Endothelial cell of umbilical vein (primary cell): ENCODE measurements around the gene TM9SF4.

Experiments used
- CTCF ChIP-seq, 2 donors: IDR thresholded peaks; 1 replicate in 1 of 2; 2 replicates in 1 of 2; pipeline ENCODE4 v1.5.1; 2011; ENCODE audit warnings: low read length in 2 of 2, mild to moderate bottlenecking in 2 of 2, moderate library complexity in 2 of 2, control low read depth in 1 of 2, inconsistent platforms in 1 of 2, low read depth in 1 of 2; ENCODE audit not compliant: insufficient read depth in 1 of 2; ENCODE audit errors: extremely low read depth in 1 of 2
- EZH2 ChIP-seq: IDR thresholded peaks from 2 replicates; pipeline ENCODE4 v1.6.1; 2012; ENCODE audit warnings: borderline replicate concordance, low read depth, mild to moderate bottlenecking, moderate library complexity, low read length, inconsistent platforms; ENCODE audit not compliant: severe bottlenecking
- GATA2 ChIP-seq: IDR thresholded peaks from 2 replicates; pipeline ENCODE4 v1.7.0; 2011; ENCODE audit warnings: low read depth, mild to moderate bottlenecking, moderate library complexity, mixed read lengths, low read length; ENCODE audit not compliant: insufficient read length, insufficient read depth
- JUN ChIP-seq: IDR thresholded peaks from 2 replicates; pipeline ENCODE4 v1.6.1; 2011; ENCODE audit warnings: borderline replicate concordance, low read depth; ENCODE audit not compliant: insufficient read length, insufficient read depth
- MAX ChIP-seq: IDR thresholded peaks from 2 replicates; pipeline ENCODE4 v1.6.1; 2011; ENCODE audit not compliant: insufficient read depth, insufficient read length
- POLR2A ChIP-seq: IDR thresholded peaks from 2 replicates; pipeline ENCODE4 v1.6.1; 2012; ENCODE audit warnings: low read depth, mild to moderate bottlenecking, control low read depth, low read length
- POLR2AphosphoS5 ChIP-seq: IDR thresholded peaks from 2 replicates; pipeline ENCODE4 v1.6.1; 2012; ENCODE audit warnings: low read depth, mild to moderate bottlenecking, control low read depth, low read length, moderate library complexity; ENCODE audit not compliant: insufficient read depth

GRCh38 chr20:32159766-32160221 is 50.3 kb downstream of the TM9SF4 start:
- no peak for TF ChIP-seq EZH2
- TF ChIP-seq CTCF (IDR thresholded peaks at IDR 0.05; ENCODE audit: extremely low read depth in 1 of 2, insufficient read depth in 1 of 2, low read depth in 1 of 2, low read length in 2 of 2) = no peak
- no peak for TF ChIP-seq POLR2A
- no peak for TF ChIP-seq JUN
- TF ChIP-seq POLR2AphosphoS5 = no peak
- no peak for TF ChIP-seq MAX
- TF ChIP-seq GATA2 = no peak
